Epidermal melanocyte (primary cell): ENCODE measurements around the gene STAU1.
"Not testable (repeated sequence)": the region's sequence is repeated elsewhere in the genome, so short reads cannot be mapped to it uniquely, and the experiment has no call there.

Experiments
- DNase-seq: peaks from one replicate; pipeline ENCODE4 v3.0.0; 2011; ENCODE audit warnings: low spot score; ENCODE audit not compliant: insufficient read length

The STAU1 gene

DNA sequence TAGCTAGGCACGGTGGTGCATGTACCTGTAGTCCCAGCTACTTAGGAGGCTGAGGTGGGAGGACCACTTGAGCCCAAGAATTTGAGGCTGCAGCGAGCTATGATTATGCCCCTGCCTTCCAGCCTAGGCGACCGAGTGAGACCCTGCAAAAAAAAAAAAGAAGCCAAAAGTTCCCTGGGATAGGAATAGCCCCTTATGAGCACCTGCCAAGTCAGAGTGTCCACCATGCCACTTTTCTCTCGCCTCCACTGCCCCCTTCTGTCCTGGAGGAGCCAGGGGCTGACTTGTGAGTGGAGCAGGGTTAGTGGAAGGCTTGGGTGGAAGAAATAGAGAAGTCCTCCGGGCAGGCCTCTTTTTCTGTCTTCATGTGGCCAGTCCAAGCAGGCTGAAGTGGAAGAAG lies 18.9 kb upstream of the STAU1 start:
- no peak for DNase-seq

DNA sequence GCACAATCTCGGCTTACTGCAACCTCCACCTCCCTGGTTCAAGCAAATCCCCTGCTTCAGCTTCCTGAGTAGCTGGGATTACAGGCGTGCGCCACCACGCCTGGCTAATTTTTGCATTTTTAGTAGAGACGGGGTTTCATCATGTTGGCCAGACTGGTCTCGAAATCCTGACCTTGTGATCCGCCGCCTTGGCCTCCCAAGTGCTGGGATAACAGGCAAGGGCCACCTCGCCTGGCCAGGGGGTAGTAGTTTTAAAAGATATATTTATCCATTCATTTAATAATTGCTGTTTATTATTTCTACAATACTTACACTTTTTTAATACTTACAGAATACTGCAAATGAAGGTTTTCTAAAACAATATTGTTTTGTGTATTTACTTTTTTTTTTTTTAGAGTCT lies 15.6 kb upstream of the STAU1 start:
- DNase-seq = no peak

DNA sequence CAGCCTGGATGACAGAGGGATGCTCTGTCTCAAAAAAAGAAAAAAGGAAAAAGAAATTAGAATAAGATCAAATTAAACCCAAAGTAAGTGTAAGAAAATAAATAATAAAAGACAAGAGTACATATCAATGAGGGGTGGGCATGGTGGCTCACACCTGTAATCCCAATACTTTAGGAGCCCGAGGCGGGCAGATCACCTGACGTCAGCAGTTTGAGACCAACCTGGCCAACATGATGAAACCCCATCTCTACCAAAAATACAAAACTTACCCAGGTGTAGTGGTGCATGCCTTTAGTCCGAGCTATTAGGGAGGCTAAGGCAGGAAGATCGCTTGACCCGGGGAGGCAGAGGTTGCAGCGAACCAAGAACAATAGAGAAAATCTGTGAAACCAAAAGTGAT lies 14.9 kb upstream of the STAU1 start:
- no peak for DNase-seq

DNA sequence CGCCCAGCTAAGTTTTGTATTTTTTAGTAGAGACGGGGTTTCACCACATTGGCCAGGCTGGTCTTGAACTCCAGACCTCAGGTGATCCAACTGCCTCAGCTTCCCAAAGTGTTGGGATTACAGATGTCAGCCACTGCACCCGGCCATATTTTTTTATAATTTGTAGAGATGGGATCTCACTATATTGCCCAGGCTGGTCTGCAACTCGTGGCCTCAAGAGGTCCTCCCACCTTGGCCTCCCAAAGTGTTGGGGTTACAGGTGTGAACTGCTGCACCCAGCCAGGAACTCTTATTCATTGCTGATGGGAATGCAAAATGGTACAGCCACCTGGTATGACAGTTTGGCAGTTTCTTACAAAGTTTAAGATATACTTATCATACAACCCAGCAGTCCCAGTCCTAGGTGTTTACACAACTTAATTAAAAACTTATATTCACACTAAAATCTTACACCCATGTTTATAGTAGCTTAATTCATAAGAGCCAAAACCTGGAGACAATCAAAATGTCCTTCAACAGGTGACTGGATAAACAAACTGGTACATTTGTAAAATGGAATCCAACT lies 11.7 kb upstream of the STAU1 start:
- no peak for DNase-seq

GRCh38 chr20:49192944-49193518 lies 4.9 kb upstream of the STAU1 start:
- not testable (repeated sequence) for DNase-seq

GRCh38 chr20:49187330-49187850 lies 744 bp downstream of the STAU1 start:
- DNase-seq = no peak

- DNase-seq = no peak
Measured at GRCh38 chr20:49186535-49187329, 1.4 kb downstream of the STAU1 start.

GRCh38 chr20:49185071-49185761 lies 2.9 kb downstream of the STAU1 start:
- no peak for DNase-seq

- no peak for DNase-seq
Measured at GRCh38 chr20:49184691-49185070, 3.5 kb downstream of the STAU1 start.

GRCh38 chr20:49184084-49184501 lies 4.0 kb downstream of the STAU1 start:
- not testable (repeated sequence) for DNase-seq

DNA sequence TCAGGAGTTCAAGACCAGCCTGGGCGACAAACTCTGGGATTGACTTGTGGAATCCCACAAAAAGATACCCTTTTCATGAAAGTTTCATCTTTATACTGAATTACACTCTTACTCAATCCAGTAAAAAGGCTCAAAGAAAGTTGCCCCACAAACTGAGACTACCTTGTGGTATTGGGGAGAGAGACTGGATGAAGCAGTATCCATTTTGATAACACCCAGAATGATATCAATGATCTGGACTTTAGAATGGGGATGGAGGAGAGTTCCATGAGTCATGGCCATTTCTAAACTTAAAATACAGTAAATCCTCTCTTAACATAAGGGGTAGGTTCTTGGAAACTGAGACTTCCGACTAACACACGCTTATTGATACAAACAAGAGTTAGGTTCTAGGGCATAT lies 4.7 kb downstream of the STAU1 start:
- DNase-seq = no peak

DNA sequence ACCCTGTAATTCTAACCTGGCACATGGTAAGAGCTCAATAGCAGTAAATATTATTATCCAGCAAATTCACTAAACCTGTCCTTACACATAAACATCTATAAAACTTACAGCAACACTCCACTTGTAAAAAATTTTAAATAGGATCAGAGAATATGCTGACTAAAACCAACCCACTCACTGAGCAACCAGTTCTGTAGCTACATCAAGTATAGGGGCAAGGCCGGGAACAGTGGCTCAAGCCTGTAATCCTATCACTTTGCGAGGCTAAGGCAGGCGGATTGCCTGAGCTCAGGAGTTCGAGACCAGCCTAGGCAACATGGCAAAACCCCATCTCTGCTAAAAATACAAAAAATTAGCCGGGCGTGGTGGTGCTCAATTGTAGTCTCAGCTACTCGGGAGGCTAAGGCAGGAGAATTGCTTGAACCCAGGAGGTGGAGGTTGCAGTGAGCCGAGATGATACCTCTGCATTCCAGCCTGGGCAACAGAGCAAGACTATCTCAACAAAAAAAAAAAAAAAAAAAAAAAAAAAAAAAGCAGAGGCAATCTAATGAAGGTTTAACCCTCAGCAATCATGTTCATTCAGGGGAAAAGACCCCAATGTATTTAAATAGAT lies 6.8 kb downstream of the STAU1 start:
- no peak for DNase-seq

DNA sequence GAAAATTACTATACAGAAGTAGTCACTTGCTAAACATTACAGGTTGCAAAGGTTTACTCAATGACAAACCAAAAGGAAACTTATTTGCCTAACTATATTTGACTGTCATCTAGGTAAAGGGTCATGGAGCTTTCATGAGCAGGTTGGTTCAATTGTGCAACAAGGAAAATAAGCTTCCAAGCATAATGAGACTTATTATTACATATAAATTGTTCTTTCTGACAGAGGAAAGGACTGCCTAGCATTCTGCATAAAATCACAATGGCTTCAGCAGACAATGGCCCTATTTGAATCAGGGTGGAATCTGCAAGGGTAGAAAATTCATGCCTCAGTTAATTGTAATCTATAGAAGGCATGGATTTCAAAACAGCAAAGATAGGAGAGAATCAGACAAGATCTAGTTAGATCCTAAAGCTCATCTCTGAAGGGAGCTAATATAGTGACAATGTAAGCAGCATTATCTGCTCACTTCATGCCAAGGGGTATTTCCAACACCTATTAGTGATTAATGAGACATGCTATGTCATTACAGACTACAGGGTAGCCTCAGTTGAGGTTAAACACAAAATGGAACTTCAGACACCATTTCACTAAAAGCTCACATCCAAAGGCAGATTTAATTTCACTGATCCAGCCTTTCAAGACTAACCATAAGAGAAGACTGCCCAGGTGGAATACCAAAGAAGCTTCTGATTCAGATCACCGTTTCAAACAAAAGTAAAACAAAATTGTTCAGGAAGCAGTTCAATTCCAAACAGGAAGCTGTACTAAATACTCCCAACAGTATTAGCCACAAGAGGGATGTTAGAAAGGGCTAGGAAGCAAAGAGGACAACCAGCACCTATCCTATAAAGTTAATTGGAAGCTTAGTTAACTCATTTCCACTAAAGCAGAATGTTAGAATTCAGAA lies 8.5 kb downstream of the STAU1 start:
- DNase-seq = no peak

DNA sequence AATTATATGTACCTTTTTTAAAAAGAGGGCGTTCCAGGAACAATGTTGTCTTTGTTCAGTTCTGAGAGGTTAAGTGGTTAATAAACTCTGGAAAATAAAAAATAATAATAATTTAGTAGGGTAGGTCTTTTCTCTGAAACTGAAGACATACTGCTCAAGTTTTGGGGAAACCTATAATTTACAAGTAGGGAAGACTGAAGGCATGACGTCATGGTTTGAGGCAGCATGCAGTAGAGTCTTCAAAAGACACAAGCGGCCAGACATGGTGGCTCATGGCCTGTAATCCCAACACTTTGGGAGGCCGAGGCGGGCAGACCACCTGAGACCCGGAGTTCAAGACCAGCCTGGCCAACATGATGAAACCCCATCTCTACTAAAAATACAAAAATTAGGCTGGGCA lies 14.0 kb downstream of the STAU1 start:
- no peak for DNase-seq

- DNase-seq = no peak
Measured at GRCh38 chr20:49172413-49172812, 15.7 kb downstream of the STAU1 start.

DNA sequence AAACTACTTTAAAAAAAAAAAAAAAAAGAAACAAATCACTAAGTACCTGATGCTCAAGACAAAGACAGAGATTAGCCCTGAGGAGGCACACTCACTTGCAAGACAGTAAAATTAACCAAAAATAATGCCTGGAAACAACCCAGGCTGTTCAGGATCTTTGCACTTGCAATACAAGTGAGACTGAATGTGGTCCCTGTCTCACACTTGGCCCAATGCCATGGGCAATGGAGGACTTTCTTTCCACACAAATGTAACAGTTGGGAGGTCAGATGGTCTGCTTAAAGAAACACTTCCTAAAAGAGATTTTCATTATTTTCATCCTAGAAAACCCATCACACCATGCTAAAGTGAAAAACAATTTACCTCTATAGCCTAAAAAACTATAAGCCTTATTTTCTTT lies 16.2 kb downstream of the STAU1 start:
- DNase-seq = peak; percentile 38

DNA sequence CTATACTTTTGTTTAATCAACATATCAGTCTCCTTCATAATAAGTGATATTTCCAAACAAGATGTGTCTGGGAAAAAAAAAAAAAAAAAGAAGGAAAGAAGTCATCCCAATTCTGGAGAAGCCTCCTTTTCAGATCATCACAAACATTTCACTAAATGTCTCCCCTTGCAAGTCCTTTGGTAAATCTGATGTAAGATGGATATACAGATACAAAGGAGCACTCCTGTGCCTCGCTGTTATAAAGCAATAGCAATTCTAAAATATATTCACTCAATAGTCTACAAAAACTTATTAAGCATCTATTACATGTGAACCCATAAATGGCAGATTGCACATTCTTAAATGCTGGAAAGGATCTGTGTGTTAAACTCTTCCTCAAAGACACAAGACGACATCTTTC lies 17.4 kb downstream of the STAU1 start:
- no peak for DNase-seq

DNA sequence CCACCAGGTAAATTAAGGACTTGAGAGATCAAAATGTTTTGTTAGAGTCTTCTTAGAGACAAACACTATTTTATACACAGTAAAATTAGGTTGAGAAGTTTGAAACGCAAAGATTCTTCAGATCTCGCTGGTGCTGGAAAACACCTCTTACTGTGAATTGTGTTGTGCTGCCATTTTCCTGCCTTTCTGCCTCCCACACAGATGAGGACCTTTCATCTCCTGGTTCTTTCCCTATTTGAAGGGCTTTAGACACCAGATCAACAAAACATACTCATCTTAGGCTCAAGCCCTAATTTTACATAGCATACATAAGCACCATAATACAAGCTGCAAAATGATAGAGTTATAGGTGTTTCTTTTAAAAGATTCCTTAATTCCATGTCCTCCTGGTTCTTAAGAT lies 18.6 kb downstream of the STAU1 start:
- DNase-seq = no peak

GRCh38 chr20:49168864-49169263 lies 19.3 kb downstream of the STAU1 start:
- DNase-seq = not testable (repeated sequence)

GRCh38 chr20:49167811-49168507 lies 20.2 kb downstream of the STAU1 start:
- DNase-seq = no peak
